Naive B cell (primary cell): ENCODE results near the gene YEATS4. TPM values are rescaled to one million over a fixed set of nuclear protein-coding genes. Genes with fewer than 3 reads are reported as not detected.

Experiments used
- ATAC-seq, 2 donors: fragments of 150-1000 bp; cut with Tn5 transposase; 2 replicates each; pipeline ENCODE4 v1.10.0; 2021; ENCODE audit warnings: low read depth in 2 of 2, mild to moderate bottlenecking in 2 of 2, moderate library complexity in 2 of 2
- DNase-seq: peaks from one replicate; pipeline ENCODE4 v3.0.0; 2022
- H3K27ac Mint-ChIP-seq, 6 donors: one replicate each; pipeline ENCODE4 v1.8.0; 2020 to 2022; ENCODE audit warnings: mild to moderate bottlenecking in 6 of 6, mixed read lengths in 6 of 6, moderate library complexity in 5 of 6, inconsistent platforms in 2 of 6
- H3K27me3 Mint-ChIP-seq, 3 donors: one replicate each; pipeline ENCODE4 v1.8.0; 2021 to 2022; ENCODE audit warnings: mixed read lengths in 3 of 3, mild to moderate bottlenecking in 1 of 3
- H3K36me3 Mint-ChIP-seq, 2 donors: one replicate each; pipeline ENCODE4 v1.8.0; 2020 to 2022; ENCODE audit warnings: mixed read lengths in 2 of 2, inconsistent platforms in 1 of 2, mild to moderate bottlenecking in 1 of 2
- H3K4me1 Mint-ChIP-seq, 3 donors: one replicate each; pipeline ENCODE4 v1.8.0; 2020 to 2022; ENCODE audit warnings: mixed read lengths in 3 of 3, inconsistent platforms in 1 of 3, mild to moderate bottlenecking in 1 of 3, moderate library complexity in 1 of 3
- H3K4me3 Mint-ChIP-seq, 8 donors: one replicate each; pipeline ENCODE4 v1.8.0; 2020 to 2022; ENCODE audit warnings: mild to moderate bottlenecking in 8 of 8, mixed read lengths in 8 of 8, moderate library complexity in 8 of 8, inconsistent platforms in 2 of 8
- H3K9me3 Mint-ChIP-seq, 7 donors: one replicate each; pipeline ENCODE4 v1.8.0; 2020 to 2022; ENCODE audit warnings: mixed read lengths in 7 of 7, mild to moderate bottlenecking in 5 of 7, inconsistent platforms in 2 of 7, moderate library complexity in 1 of 7
- polyA plus RNA-seq, 6 donors: library from polyadenylated mRNA; unstranded; fragments of 300-500 nt; fragmentation: Illumina TruSeq; gene quantifications; one replicate each; pipeline ENCODE4 v1.2.3, GENCODE V29; 2021; ENCODE audit warnings: low read depth in 6 of 6

The YEATS4 gene
- polyA plus RNA-seq, 6 donors from 2014 or later = 24.3 to 51.8 (median 45.7) TPM

DNA sequence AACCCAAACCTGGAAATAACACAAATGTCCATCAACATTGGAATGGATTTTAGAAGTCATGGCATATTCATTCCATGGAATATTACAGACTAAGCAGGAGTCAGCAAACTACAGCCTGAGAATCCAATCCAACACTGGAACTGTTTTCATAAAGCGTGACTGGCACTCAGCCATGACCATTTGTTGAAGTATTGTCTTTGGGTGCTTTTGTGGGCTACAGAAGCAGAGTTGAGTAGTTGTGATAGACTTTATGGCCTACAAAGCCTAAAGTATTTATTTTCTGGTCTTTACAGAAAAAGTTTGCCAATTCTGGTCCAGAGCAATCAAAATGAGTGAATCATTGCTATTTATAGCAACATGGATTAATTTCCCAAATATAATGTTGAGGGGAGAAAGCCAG is 76.1 kb downstream of the YEATS4 start:
- ATAC-seq = no peak
- Mint-ChIP-seq H3K36me3 (no peaks in the 10 kb centered on the region), H3K27ac (no peak overlapping the region), H3K9me3 (peaks cover 0 to 2% (median 0%) of the 10 kb centered on the region in 7 donors), H3K4me1 (no peaks in the 10 kb centered on the region), H3K27me3 (peaks cover 0 to 6% (median 0%) of the 10 kb centered on the region in 3 donors), H3K4me3 (no peak overlapping the region)
- DNase-seq = no peak

- H3K27me3 Mint-ChIP-seq = peaks cover 0 to 6% (median 0%) of the 10 kb centered on the region in 3 donors
- no peaks in the 10 kb centered on the region for H3K4me1 Mint-ChIP-seq
- no peaks in the 10 kb centered on the region for H3K36me3 Mint-ChIP-seq
- no peak overlapping the region for H3K27ac Mint-ChIP-seq
- DNase-seq = no peak
- ATAC-seq = no peak
- no peak overlapping the region for H3K4me3 Mint-ChIP-seq
- peaks cover 0 to 2% (median 0%) of the 10 kb centered on the region in 7 donors for H3K9me3 Mint-ChIP-seq
These were observed 77.5 kb downstream of the YEATS4 start for GRCh38 chr12:69437073-69437472.

DNA sequence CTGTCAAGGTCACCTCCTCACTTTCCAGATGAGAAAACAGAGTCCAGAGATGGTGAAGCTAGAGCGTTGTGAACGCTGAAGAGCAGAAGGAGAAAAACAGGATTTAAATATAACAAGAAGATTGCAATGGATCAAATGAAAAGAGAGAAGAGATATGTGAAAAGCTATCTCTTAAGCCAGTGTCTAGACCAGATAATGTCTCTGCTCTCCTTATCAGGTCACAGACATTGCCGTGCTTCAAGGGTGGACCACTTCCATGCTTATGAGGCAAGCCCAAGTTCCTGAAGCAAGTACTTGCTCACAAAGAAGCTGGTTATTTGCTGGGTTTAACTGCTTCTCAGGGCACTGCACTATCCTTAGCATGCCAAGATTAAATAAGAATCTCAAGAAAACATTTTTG is 79.0 kb downstream of the YEATS4 start:
- Mint-ChIP-seq H3K4me1 (no peaks in the 10 kb centered on the region), H3K4me3 (no peak overlapping the region), H3K27me3 (peaks cover 0 to 6% (median 0%) of the 10 kb centered on the region in 3 donors), H3K9me3 (peaks cover 0 to 2% (median 0%) of the 10 kb centered on the region in 7 donors), H3K27ac (no peak overlapping the region), H3K36me3 (no peaks in the 10 kb centered on the region)
- no peak for ATAC-seq
- no peak for DNase-seq

GRCh38 chr12:69440016-69440415 is 80.5 kb downstream of the YEATS4 start:
- Mint-ChIP-seq H3K36me3 (no peaks in the 10 kb centered on the region), H3K4me3 (no peak overlapping the region), H3K27ac (no peak overlapping the region), H3K4me1 (no peaks in the 10 kb centered on the region), H3K27me3 (peaks cover 0 to under 1% (median 0%) of the 10 kb centered on the region in 3 donors), H3K9me3 (no peaks in the 10 kb centered on the region)
- no peak for ATAC-seq
- no peak for DNase-seq

Other genes with a start within 250 kb of the YEATS4 start
- gene CPSF6, start 120.2 kb upstream of the YEATS4 start, polyA plus RNA-seq = 10 to 100 TPM; 51.3 to 74.9 (median 61.1) TPM
- 10 to 100 TPM in 5 of 6 donors, 1 to 10 TPM in 1; 2.1 to 84.0 (median 41.4) TPM for gene LYZ, start 11.4 kb upstream of the YEATS4 start, polyA plus RNA-seq
- 10 to 100 TPM; 18.0 to 31.4 (median 28.3) TPM for gene FRS2, start 110.6 kb downstream of the YEATS4 start, polyA plus RNA-seq
- gene CCT2, start 225.7 kb downstream of the YEATS4 start, polyA plus RNA-seq = 100 to 1,000 TPM; 154 to 180 (median 166) TPM